SU-DHL-6 (cell line): Measurements from ENCODE around the gene DMBT1.
"Not testable (repeated sequence)": the region's sequence is repeated elsewhere in the genome, so short reads cannot be mapped to it uniquely, and the experiment has no call there.

Experiments
- EZH2phosphoT487 ChIP-seq: fragments of 200-600 bp; sonication (generic), shearing (Covaris generic); conservative IDR thresholded peaks from 2 replicates; pipeline ENCODE4 v1.6.1; 2018; ENCODE audit warnings: mild to moderate bottlenecking, antibody characterized with exemption, low read length, moderate library complexity, mixed read lengths
- TF ChIP-seq, protein P1 (sequence below): fragments of 200-600 bp; sonication (generic); IDR thresholded peaks from one replicate; pipeline ENCODE4 v1.5.1; 2017; ENCODE audit warnings: antibody characterized with exemption, mild to moderate bottlenecking, low read length, moderate library complexity; ENCODE audit not compliant: insufficient read depth, poor library complexity, severe bottlenecking

DNA sequence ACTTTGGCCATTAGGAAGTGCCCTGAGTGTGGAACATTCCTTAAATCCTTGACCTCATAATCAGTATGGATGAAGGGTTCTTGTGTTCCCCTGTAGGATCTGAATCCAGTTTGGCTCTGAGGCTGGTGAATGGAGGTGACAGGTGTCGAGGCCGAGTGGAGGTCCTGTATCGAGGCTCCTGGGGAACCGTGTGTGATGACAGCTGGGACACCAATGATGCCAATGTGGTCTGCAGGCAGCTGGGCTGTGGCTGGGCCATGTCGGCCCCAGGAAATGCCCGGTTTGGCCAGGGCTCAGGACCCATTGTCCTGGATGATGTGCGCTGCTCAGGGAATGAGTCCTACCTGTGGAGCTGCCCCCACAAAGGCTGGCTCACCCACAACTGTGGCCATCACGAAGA, 60.4 kb downstream of the DMBT1 start:
- TF ChIP-seq, protein P1, sequence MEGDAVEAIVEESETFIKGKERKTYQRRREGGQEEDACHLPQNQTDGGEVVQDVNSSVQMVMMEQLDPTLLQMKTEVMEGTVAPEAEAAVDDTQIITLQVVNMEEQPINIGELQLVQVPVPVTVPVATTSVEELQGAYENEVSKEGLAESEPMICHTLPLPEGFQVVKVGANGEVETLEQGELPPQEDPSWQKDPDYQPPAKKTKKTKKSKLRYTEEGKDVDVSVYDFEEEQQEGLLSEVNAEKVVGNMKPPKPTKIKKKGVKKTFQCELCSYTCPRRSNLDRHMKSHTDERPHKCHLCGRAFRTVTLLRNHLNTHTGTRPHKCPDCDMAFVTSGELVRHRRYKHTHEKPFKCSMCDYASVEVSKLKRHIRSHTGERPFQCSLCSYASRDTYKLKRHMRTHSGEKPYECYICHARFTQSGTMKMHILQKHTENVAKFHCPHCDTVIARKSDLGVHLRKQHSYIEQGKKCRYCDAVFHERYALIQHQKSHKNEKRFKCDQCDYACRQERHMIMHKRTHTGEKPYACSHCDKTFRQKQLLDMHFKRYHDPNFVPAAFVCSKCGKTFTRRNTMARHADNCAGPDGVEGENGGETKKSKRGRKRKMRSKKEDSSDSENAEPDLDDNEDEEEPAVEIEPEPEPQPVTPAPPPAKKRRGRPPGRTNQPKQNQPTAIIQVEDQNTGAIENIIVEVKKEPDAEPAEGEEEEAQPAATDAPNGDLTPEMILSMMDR = not testable (repeated sequence)
- TF ChIP-seq EZH2phosphoT487 = not testable (repeated sequence)
